Measurements from ENCODE around the gene GTF2E1.

DNA sequence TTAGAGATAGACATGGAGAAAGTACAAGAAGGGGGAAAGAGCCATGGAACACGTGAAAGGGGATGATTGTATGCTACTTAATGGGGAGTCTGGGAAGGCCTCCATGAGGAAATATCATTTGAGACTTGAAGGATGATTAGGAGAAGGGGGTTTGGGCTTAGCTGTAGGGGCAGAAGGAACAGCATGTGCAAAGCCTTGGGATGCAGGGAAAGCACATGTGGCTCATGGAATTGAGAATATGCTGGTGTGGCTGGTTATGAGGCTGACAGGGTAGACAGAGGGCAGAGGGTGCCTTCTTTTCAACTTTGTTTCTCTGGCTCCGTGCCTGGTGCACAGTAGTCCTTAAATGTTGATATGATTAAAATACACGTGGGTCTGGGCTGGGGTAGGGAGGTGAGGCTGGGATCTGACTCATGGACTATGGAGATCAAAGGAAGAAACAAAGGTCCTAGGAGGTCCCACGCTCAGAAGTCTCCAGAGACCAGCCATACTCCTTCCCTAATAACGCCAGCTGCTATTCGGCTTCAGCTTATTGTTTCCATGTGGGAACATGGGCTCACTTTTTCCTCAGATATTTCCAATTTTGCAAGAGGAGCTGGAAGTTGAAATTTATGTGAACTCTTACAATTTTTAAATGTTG is 1.1 kb downstream of the GTF2E1 start:
- TF ChIP-seq, protein P1, sequence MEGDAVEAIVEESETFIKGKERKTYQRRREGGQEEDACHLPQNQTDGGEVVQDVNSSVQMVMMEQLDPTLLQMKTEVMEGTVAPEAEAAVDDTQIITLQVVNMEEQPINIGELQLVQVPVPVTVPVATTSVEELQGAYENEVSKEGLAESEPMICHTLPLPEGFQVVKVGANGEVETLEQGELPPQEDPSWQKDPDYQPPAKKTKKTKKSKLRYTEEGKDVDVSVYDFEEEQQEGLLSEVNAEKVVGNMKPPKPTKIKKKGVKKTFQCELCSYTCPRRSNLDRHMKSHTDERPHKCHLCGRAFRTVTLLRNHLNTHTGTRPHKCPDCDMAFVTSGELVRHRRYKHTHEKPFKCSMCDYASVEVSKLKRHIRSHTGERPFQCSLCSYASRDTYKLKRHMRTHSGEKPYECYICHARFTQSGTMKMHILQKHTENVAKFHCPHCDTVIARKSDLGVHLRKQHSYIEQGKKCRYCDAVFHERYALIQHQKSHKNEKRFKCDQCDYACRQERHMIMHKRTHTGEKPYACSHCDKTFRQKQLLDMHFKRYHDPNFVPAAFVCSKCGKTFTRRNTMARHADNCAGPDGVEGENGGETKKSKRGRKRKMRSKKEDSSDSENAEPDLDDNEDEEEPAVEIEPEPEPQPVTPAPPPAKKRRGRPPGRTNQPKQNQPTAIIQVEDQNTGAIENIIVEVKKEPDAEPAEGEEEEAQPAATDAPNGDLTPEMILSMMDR (IDR thresholded peaks at IDR 0.05): no peak
- no peak for TF ChIP-seq POLR2AphosphoS5 (IDR thresholded peaks at IDR 0.05)
- no peak for TF ChIP-seq POLR2A (IDR thresholded peaks at IDR 0.05)
